Gastrocnemius medialis (tissue), 4 donors: Measurements from ENCODE around the gene CPZ. TPM values are rescaled to one million over a fixed set of nuclear protein-coding genes. Genes with fewer than 3 reads are reported as not detected.

Experiments
- ATAC-seq, 2 donors: fragments of 150-250 bp; one replicate each; pipeline ENCODE4 v1.9.1; 2016
- DNase-seq, 2 donors: peaks; one replicate each; pipeline ENCODE4 v3.0.0-alpha.2; 2019
- H3K27ac ChIP-seq, 4 donors: fragments of 200-600 bp; sonication (generic); 1 replicate in 1 of 4; 2 replicates in 3 of 4; pipeline ENCODE4 v1.5.1; 2016 to 2018; ENCODE audit warnings: mild to moderate bottlenecking in 2 of 4, moderate library complexity in 1 of 4
- H3K27me3 ChIP-seq, 3 donors: fragments of 200-600 bp; sonication (generic) in 2 of 3; 1 replicate in 1 of 3; 2 replicates in 2 of 3; pipeline versions ENCODE4 v1.5.1 to v1.6.0; 2016 to 2019; ENCODE audit warnings: mild to moderate bottlenecking in 1 of 3, moderate library complexity in 1 of 3
- H3K36me3 ChIP-seq, 2 donors: fragments of 200-600 bp; sonication (generic) in 1 of 2; one replicate each; pipeline ENCODE4 v1.5.1; 2017 to 2018
- H3K4me1 ChIP-seq, 2 donors: fragments of 200-600 bp; sonication (generic) in 1 of 2; one replicate each; pipeline ENCODE4 v1.5.1; 2016 to 2017; ENCODE audit warnings: mild to moderate bottlenecking in 2 of 2
- H3K4me3 ChIP-seq, 4 donors: fragments of 200-600 bp; sonication (generic) in 3 of 4; 1 replicate in 1 of 4; 2 replicates in 3 of 4; pipeline ENCODE4 v1.5.1; 2016 to 2019; ENCODE audit warnings: mild to moderate bottlenecking in 2 of 4
- H3K9me3 ChIP-seq, 3 donors: fragments of 200-600 bp; sonication (generic) in 2 of 3; 1 replicate in 1 of 3; 2 replicates in 2 of 3; pipeline ENCODE4 v1.5.1; 2016 to 2019
- POLR2A ChIP-seq, 2 donors: fragments of 450-650 bp; IDR thresholded peaks; one replicate each; pipeline ENCODE4 v1.6.1; 2017; ENCODE audit warnings: antibody characterized with exemption in 2 of 2, mild to moderate bottlenecking in 2 of 2, moderate library complexity in 2 of 2
- in situ Hi-C, 4 donors: fragments of 200-750 bp; cut with MboI; loops; one replicate each; pipeline versions ENCODE4 v1.15.0 to v1.8.0; 2017; ENCODE audit warnings: low sequenced_read_pairs in 4 of 4
- intact Hi-C: fragments of 100-400 bp; cut with DNase I; formaldehyde crosslinking; loops from one replicate; pipeline ENCODE4 v1.15.1; 2023; ENCODE audit warnings: low total_unique reads
- total RNA-seq, 4 donors: library from RNA; depleted of rRNA; stranded (reverse); fragments of >200 nt; gene quantifications; one replicate each; pipeline versions ENCODE4 v1.1.0 to v1.2.3, GENCODE V29; 2016
- TF ChIP-seq, protein P1 (sequence below), 5 experiments: fragments of 450-650 bp in 3 of 5; fragments of 200-600 bp in 2 of 5; sonication (generic) in 2 of 5; IDR thresholded peaks in 4 of 5; conservative IDR thresholded peaks in 1 of 5; 1 replicate in 4 of 5; 2 replicates in 1 of 5; pipeline ENCODE4 v1.5.1; 2016 to 2019; ENCODE audit warnings: antibody characterized with exemption in 5 of 5, mild to moderate bottlenecking in 3 of 5, moderate library complexity in 3 of 5

The CPZ gene
- total RNA-seq, 4 donors from 2014 or later = not detected

DNA sequence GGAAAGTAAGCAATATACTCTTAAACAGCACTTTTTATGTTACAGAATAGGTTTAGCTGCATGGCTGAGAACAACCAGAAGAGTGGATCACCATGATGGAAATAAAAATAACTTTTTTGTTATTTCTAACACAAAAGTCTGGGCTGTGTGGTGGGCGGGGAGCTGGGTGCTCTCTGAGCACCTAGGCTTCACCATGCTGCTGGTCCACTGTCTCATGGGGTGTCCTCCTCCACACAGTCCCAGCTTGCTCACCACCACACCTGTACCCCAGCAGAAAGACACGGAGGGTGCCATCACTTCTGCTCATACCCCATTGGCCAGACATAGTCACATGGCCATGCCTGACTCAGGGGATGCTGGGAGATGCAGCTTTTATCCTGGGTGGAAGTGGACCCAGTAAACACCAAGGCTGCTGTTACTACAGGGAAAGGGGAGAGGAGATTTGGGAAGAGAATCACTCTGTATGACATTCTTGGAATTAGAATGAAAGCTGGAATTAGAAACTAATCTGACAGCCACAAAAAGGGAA is 45.0 kb downstream of the CPZ start:
- TF ChIP-seq POLR2A (IDR thresholded peaks at IDR 0.05) = no peak
- TF ChIP-seq, protein P1, sequence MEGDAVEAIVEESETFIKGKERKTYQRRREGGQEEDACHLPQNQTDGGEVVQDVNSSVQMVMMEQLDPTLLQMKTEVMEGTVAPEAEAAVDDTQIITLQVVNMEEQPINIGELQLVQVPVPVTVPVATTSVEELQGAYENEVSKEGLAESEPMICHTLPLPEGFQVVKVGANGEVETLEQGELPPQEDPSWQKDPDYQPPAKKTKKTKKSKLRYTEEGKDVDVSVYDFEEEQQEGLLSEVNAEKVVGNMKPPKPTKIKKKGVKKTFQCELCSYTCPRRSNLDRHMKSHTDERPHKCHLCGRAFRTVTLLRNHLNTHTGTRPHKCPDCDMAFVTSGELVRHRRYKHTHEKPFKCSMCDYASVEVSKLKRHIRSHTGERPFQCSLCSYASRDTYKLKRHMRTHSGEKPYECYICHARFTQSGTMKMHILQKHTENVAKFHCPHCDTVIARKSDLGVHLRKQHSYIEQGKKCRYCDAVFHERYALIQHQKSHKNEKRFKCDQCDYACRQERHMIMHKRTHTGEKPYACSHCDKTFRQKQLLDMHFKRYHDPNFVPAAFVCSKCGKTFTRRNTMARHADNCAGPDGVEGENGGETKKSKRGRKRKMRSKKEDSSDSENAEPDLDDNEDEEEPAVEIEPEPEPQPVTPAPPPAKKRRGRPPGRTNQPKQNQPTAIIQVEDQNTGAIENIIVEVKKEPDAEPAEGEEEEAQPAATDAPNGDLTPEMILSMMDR (IDR thresholded peaks at IDR 0.05 in 4 of 5, conservative IDR thresholded peaks at IDR 0.05 in 1 of 5) = no peak
- H3K36me3 ChIP-seq = no peaks in the 10 kb centered on the region
- intact Hi-C loops (no loop called here), in situ Hi-C loops (no loop called here)
- H3K9me3 ChIP-seq = no peaks in the 10 kb centered on the region
- DNase-seq = no peak
- ATAC-seq = no peak
- H3K4me1 ChIP-seq = no peaks in the 10 kb centered on the region
- H3K27me3 ChIP-seq = no peaks in the 10 kb centered on the region
- no peak overlapping the region for H3K27ac ChIP-seq
- no peak overlapping the region for H3K4me3 ChIP-seq

DNA sequence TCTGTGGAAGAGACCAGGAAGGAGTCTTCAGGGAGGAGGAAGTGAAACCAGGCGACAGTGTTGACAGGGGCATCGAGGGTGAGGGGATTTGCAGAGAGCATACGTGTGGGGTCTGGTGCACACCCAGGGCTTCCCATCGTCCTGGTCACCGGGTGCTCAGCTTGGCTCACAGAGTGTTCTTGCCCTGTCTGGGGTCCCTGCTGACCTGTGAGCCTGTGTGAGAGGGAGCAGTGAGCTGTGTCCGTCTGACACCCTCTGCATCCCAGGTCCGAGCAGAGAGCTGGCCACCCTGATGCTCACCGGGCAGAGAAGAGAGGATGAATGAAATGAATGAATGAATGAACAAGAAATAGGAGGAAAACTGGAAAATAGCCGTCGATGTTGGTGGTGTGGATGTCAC is 46.5 kb downstream of the CPZ start:
- Histone ChIP-seq H3K36me3 (no peaks in the 10 kb centered on the region), H3K27me3 (no peaks in the 10 kb centered on the region), H3K4me3 (no peak overlapping the region), H3K4me1 (no peaks in the 10 kb centered on the region), H3K27ac (no peak overlapping the region), H3K9me3 (no peaks in the 10 kb centered on the region)
- ATAC-seq (no peak), DNase-seq (no peak)
- TF ChIP-seq, protein P1 (IDR thresholded peaks at IDR 0.05 in 4 of 5, conservative IDR thresholded peaks at IDR 0.05 in 1 of 5) = no peak
- TF ChIP-seq POLR2A (IDR thresholded peaks at IDR 0.05) = no peak
- intact Hi-C loops = no loop called here
- in situ Hi-C loops = no loop called here

DNA sequence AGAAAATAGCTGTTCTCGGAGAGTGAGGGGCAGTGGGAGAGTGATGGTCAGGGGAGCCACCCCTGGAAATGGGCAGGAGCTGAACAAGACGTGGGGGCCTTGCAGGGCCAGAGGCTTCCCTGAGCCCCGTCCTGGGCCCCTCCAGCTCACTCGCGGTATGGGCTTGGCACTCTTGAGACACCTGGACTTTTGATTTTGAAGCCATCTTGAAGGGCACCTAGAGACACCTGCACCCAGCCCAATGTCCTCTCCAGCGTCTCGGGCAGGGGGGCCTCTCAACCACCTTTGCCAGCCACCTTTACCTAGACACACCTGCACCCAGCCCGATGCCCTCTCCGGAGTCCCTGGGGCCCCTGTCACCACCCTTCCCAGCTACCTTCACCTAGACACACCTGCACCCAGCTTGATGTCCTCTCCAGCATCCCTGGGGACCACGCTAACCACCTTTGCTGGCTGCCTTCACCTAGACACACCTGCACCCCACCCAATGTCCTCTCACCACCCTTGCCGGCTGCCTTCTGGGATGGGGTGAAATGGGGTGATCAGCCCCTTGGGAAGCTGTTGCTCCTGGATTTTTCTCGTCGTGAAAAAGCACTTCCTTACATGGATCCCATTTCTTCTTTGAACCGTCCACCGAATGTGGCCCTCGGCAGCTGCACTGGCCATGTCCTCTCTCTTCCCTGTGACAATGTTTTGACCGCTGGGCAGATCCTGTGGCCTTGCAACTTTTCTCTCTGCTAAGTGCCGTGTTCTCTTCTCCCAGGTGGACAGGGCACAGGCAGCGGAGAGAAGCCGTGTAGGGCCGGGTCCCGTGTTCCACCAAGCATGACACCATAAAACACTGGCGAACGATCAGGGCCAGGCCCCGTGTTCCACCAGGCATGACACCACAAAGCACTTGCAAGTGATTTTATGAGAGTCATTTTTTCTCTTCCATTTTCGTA is 47.5 kb downstream of the CPZ start:
- ATAC-seq (no peak), DNase-seq (no peak)
- intact Hi-C loops (no loop called here), in situ Hi-C loops (no loop called here)
- H3K4me1 ChIP-seq = no peaks in the 10 kb centered on the region
- H3K27me3 ChIP-seq = no peaks in the 10 kb centered on the region
- no peaks in the 10 kb centered on the region for H3K9me3 ChIP-seq
- no peak overlapping the region for H3K27ac ChIP-seq
- H3K4me3 ChIP-seq = no peak overlapping the region
- no peaks in the 10 kb centered on the region for H3K36me3 ChIP-seq
- no peak for TF ChIP-seq POLR2A (IDR thresholded peaks at IDR 0.05)
- TF ChIP-seq, protein P1 (IDR thresholded peaks at IDR 0.05 in 4 of 5, conservative IDR thresholded peaks at IDR 0.05 in 1 of 5) = no peak

DNA sequence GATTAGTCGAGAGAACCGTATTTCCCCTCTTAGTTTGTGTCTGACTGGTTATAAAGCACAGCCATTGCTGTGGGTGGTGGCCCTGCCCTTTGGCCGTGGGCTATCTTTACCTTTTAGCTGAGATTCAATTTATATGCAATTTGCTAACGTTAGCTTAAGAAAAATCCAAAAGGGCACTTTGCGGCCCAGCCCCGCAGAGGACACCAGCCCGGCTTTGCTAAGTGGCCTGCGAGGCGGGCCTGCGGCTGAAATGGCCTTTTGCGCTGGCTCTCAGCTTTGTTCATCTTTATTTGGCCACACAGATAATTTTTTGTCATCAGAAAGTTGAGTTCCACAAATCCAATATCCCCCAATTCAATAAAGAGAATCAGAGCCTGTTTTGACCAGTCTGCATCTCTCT is 48.3 kb downstream of the CPZ start:
- ATAC-seq (no peak), DNase-seq (no peak)
- H3K36me3 ChIP-seq = no peaks in the 10 kb centered on the region
- no peak overlapping the region for H3K27ac ChIP-seq
- intact Hi-C loops (no loop called here), in situ Hi-C loops (no loop called here)
- H3K4me3 ChIP-seq = no peak overlapping the region
- no peaks in the 10 kb centered on the region for H3K27me3 ChIP-seq
- H3K4me1 ChIP-seq = no peaks in the 10 kb centered on the region
- H3K9me3 ChIP-seq = no peaks in the 10 kb centered on the region
- TF ChIP-seq, protein P1 (IDR thresholded peaks at IDR 0.05 in 4 of 5, conservative IDR thresholded peaks at IDR 0.05 in 1 of 5) = no peak
- no peak for TF ChIP-seq POLR2A (IDR thresholded peaks at IDR 0.05)
